ENCODE measurements around the gene ANGPTL8.

GRCh38 chr19:11273989-11274388 is 34.6 kb downstream of the ANGPTL8 start:
- no peak for TF ChIP-seq GATA2 (IDR thresholded peaks at IDR 0.05; ENCODE audit: low read depth, low read length)
- no peak for TF ChIP-seq GATA3 (IDR thresholded peaks at IDR 0.05; ENCODE audit: low read depth, low read length)
